GM19467 (cell line): ENCODE measurements around the gene HIKESHI.
"Not testable (repeated sequence)": the region's sequence is repeated elsewhere in the genome, so short reads cannot be mapped to it uniquely, and the experiment has no call there.

Experiments used
- ATAC-seq: cut with Tn5 transposase; IDR thresholded peaks from one replicate; pipeline ENCODE4 v1.9.1; 2021; ENCODE audit warnings: mild to moderate bottlenecking, moderate library complexity; ENCODE audit not compliant: unreplicated experiment

The HIKESHI gene

DNA sequence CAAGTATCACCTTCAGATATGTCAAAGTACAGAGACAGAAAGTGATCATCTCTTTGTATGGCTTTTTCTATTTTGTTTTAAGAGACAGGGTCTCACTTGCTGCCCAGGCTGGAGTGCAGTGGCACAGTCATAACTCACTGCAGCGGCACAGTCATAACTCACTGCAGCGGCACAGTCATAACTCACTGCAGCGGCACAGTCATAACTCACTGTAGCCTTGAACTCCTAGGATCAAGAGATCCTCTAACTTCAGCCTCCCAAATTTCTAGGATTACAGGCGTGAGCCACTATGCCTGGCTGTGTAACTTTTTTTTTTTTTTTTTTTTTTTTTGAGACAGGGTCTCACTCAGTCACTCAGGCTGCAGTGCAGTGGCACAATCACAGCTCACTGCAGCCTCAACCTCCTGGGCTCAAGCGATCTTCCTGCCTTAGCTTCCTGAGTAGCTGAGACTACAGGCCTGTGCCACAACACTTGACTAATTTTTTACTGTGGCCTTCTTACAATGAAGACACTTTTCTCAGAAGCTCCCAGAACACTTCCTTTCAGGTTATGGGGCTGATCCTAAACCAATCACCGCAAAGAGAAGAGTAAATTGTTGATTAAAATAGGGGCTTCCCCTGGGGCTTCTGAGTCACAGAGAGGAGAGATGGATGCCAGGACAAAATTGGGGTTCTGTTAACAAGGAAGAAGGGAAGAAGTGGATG, 9.0 kb upstream of the HIKESHI start:
- ATAC-seq, result peak; percentile 50

DNA sequence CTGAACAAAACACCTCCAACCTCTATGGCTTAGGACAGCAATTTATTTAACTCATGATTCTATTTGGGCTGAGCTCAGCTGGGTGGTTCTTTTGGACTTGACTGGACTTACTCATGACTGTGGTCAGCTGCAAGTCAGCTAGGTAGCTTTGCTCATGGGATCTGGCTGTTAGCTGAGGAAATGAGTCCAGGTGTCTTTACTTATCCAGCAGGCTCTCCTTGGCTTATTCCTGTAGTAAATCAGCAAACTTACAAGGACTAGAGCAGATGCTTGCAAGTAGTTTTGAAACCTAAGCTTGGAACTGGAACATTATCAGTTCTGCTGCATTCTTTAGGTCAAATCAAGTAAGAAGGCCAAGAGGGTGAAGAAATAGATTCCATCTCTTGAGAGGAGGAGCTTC, 8.0 kb upstream of the HIKESHI start:
- ATAC-seq, result no peak

DNA sequence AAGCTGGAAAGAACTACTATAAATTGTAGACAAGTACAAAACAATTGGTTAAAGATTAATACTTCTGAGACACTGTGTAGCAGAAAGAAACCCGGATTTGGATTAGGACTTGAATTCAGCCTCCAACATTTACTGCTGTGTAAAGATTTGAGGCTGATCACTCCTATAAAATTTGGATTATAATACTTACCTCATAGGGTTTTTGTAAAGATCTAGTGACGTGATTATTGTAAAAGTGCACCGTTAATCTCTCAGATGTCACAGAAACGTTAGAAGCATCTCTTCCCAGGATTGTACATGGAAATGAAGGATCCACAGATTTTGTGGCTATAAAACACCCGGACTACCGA, 323 bp upstream of the HIKESHI start:
- ATAC-seq, result no peak

DNA sequence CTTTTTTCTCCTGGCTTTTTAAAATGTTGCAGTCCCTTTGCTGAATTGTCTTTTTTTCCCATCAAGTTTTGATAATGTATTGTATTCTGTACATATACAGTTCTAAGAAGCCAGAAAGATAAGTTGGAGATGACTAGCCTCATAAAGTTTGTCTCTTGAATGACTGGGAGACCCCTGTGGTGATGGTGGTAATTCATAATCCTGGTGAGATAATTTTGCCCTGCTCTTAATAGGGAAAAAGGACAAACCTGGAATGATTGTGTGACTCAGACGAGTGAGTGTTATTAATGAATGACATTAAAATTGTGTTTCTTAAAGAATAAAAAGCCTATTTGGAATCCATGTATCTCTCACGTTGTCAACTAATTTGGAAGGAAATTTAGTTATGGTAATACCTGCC, 1.2 kb downstream of the HIKESHI start:
- ATAC-seq, result no peak

DNA sequence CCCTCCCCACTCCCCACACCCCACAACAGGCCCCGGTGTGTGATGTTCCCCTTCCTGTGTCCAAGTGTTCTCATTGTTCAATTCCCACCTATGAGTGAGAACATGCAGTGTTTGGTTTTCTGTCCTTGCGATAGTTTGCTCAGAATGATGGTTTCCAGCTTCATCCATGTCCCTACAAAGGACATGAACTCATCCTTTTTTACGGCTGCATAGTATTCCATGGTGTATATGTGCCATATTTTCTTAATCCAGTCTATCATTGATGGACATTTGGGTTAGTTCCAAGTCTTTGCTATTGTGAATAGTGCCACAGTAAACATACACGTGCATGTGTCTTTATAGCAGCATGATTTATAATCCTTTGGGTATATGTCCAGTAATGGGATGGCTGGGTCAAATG, 6.7 kb downstream of the HIKESHI start:
- ATAC-seq, result not testable (repeated sequence)

DNA sequence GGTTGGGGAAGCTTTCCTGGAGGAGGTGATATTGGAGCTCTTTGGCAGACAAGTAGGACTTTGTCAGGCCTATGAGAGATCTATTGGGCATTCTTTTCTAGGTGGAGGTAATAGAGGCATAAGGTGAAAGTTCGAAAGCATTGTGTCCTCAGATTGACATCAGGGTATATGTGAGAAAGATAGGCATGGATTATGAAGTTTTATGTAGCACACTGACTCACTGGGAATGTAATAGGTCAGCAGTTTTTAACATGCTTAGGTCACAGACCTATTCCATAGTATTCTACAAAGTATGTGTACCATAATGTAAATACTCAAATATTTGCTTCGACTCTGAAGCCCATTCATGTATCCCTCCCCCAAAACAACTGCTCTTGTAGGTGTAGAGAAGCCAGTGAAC, 11.8 kb downstream of the HIKESHI start:
- ATAC-seq, result no peak

DNA sequence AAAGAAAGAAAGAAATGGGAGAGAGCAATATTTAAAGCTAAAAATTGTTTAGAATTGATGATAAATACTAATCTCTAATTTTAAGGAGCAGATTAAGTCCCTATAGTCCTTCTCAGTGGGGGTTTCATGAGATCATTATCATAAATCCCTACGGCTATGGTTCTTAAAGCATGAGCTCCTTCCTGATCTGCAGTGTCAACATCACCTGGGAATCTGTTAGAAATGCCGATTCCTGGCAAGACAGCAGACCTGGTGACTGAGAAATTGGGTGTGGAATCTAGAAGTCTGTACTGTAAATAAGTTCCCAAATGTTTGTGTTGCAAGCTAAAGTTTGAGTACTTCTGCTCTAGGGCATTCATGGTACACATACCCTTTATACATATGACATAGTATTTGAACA, 12.6 kb downstream of the HIKESHI start:
- ATAC-seq, result no peak

DNA sequence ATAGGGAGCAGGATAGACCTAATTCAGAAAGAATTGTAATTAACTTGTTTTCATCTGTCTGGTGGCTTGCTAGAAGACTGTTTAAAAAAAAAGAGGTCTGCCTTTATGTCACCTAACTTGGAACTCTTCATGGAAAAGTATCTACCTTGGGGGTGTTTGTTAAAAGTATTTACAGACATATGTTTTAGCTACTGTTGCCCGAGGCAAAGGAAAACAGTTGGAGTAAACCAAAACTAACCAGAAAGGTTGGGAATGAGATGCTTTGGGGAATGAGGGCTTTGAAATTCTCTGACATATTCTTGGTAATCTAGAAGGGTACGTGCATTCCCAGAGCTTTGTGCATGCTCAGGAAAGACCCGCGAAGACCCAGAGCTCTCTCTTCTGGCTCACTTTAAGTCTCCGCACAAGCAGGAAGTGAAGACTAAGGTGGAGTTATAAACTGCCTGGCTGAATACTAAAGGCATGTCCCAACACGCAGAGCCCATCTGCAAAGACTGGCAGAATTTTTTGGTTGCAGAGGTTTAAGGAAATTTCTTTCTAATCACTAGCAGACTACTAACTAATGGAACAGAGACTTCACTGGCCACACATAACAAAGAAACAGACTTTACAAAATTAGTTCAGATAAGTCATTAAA, 33.2 kb downstream of the HIKESHI start:
- ATAC-seq, result no peak

DNA sequence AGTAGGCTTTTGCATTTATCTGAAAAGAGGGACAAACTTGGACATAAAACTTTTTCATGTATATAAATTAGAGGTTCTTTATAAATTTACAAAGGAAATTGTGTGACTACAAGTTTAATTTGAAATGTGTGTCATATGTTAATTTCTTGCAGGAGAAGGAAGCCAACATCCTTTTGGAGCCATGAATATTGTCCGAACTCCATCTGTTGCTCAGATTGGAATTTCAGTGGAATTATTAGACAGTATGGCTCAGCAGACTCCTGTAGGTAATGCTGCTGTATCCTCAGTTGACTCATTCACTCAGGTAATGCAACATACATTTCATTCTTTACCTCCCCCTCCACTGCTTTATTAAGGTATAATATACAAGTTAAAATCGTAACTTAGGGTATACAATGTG, 35.2 kb downstream of the HIKESHI start:
- no peak for ATAC-seq

DNA sequence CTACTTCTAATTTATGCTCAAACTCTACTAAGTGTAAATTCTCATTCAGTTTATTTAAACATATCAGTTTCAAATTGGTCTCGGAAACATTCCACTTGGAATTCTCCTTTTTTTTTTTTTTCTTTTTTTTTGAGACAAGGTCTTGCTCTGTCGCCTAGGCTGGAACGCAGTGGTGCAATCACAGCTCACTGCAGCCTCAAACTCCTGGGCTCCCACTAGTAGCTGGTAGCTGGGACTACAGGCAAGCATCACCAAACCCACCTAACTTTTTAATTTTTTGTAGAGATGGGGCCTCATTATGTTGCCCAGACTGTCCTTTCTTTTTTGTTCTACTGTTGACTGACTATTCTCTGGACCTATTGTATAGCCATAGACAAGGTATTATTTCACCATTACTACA, 39.3 kb downstream of the HIKESHI start:
- ATAC-seq, result no peak

DNA sequence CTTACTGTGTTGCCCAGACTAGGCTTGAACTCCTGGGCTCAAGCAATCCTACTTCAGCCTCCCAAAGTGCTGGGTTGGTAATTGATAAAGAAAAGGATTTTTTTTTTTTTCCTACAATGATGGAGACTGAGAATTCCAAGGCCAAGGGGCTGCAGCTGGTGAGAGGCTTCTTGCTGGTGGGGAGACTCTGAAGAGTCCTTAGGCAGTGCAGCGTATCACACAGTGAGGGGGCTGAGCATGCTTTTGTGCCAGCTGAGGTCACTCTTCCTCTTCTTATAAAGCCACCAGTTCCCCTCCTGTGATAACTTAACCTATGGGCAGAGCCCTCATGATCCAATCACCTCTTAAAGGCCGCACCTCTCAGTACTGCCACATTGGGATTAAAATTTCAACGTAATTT, 44.5 kb downstream of the HIKESHI start:
- ATAC-seq, result no peak

DNA sequence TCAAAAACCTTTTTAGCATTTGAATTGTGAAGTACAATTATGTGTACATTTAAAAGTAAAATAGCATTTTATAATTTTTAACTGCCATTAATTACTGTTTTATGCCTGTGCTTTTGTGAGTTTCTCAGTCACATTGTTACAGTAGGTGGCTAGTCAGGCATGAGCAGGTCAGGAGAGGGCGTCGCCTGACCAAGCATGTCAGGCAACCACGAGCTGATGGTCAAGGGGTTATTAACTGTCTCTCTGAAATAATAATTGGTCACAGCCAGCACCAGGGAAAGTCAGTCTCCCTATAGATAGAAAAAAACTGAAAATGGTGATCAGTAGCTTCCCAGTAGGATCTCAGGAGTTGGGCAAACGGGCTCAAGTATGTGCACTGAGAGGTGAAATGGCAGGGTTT, 53.2 kb downstream of the HIKESHI start:
- ATAC-seq, result no peak

DNA sequence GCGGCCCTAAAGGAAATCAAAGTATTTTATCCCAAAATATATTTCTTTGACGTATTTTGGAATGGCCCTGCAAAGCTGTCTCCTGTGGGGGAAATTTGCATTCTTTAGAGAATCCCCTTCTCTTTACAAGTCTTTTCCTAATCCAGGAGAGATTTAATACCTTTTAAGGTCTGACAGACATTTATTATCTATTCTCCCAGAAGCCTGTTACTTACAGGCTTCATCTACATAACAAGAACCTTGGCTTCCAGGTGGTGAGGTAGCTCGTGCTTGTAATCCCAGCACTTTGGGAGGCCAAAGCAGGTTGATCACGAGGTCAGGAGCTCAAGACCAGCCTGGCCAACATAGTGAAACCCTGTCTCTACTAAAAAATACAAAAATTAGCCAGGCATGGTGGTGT, 55.4 kb downstream of the HIKESHI start:
- not testable (repeated sequence) for ATAC-seq

DNA sequence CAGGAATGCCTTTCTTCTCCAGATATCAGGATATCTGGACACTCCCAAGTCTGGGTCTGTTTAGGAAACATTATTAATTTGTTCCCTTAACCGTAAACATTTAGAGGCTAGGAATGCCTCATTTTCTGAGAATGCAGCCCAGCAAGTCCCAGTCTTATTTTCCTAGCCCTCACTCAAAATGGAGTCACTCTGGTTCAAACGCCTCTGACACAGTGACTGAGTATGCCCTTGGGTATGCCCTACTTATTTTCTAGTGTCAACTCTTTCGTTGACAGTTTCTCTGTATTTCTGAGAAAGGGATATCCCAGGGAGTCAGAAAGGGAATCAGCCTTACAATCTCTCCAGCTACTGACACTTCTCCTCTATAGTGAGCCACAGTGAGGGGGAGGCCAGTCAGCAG, 56.7 kb downstream of the HIKESHI start:
- no peak for ATAC-seq

DNA sequence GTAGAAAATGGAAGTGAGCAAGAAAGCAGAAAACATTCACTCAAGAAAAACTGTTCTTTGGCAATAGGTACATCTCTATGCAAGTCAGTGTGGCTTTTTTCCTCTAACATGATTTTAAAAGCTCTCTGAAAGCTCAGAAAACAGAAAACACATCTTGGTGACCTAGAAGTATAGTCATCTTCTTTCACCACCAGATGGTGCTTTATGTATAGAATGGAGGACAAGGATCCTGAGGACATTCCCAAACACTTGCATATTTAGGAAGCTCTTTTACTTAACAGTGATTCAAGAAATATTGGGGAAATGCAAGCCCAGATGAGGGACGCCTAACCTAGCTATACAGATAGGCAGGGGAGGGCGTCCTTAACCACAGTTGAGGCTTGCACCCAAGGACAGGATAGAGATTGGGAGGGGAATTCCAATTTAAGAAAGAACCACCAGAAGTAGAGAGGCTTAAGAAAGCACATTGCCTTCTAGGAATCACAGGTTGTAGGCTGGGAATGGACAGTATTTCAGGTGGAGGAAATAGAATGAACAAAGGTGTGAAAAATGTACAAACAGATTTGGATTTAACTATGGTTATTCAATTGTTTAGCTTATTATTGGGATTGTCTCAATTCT, 58.8 kb downstream of the HIKESHI start:
- ATAC-seq, result no peak

DNA sequence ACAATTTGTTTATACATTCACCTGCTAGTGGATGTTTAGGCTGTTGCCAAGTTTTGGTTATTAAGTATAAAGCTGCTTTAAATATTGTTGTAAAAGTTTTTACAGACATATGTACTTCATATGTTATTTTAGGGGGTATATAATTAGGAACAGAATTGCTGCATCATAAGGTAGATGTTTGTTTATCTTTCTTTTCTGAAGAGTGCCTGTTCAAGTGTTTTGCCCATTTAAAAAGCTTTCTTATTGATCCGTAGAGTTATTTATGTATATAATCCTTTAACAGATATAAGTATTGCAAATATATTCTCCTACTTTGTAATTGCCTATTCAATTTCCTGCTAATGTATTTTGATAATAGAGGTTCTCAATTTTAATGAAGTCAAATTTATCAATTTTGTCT, 61.4 kb downstream of the HIKESHI start:
- no peak for ATAC-seq

DNA sequence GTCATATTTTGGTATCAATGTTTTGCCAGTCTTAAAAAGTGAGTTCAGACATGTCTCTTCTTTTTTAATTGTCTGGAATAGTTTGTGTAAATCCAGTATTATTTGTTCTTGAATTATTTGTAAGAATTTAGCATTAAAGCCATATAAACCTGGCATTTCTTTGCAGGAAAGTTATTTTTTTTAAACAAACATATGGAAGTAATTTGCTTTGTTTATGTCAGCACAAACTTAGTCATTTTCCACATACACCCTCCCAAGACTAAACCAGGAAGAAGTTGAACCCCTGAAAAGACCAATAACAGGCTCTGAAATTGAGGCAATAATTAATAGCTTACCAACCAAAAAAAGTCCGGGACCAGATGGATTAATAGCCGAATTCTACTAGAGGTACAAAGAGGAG, 63.5 kb downstream of the HIKESHI start:
- ATAC-seq, result no peak

DNA sequence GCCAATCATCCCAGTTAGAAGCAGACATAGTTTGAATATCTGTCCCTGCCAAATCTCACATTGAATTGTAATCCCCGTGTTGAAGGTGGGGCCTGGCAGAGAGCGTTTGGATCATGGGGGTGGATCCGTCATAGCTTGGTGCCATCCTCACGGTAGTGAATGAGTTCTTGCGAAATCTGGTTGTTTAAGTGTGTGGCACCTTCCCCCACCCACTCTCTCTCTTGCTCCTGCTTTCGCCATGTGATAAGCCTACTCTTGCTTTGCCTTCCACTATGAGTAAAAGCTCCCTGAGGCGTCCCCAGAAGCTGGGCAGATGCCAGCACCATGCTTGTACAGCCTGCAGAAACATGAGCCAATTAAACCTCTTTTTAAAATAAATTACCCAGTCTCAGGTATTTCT, 67.6 kb downstream of the HIKESHI start:
- no peak for ATAC-seq

DNA sequence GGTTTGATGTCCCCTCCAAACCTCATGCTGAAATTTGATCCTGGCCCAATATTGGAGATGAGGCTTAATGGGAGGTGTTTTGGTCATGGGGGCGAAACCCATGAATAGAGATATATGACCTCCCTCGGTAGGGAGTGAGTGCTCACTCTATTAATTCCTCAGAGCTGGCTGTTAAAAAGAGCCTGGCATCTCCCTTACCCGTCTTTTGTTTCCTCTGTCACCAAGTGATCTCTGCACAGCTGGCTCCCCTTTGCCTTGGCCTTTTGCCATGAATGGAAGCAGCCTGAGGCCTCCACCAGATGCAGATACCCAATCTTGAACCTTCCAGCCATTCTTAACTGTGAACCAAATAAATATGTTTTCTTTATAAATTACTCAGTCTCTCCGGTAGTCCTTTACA, 68.1 kb downstream of the HIKESHI start:
- ATAC-seq, result no peak

DNA sequence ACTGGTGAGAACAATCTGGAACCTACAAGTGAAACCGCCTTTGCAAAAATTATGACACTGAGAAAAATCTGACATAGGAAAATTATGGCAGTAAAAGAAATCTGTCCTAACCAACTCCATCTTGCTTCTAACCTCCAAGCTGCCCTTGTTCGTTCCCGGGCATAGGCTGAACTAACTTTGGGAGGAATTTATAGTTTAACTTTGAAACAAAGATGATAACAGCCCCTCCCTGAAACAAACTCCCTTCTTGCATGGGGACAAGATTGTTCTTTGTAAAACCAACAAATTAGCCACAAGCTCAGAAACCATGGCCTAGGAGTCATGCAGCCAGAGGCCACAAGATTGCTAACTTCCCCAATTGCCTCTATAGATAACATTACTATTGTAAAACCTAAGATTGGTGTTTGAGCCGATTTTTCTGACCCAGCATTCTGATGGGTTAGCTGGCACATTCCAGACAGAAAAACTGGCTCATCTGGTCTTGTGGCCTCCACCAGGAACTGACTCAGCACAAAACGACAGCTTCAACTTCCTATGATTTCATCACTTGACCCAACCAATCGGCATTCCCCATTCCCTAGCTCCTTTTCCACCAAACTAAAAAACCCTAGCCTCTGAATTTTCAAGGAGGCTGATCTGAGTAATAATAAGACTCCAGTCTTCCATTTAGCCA, 69.0 kb downstream of the HIKESHI start:
- ATAC-seq, result no peak

DNA sequence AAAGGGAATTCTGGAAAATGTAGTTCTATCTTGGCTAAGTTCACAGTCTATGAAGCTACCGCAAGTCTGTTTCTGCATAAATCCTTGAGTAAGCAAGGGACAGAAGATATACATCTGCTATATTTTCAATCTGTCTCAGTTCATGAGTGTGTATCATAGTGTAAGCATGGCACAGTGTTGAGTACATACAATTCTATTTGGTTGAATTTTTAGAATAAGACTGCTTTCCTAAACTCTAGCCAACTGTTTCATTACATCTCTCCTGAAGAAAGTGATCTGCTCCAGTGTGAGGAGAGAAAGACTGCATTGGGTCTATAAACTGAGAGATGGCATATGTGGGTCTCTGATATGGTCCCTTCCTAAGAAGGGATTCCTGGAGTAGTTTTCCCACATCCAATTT, 70.0 kb downstream of the HIKESHI start:
- no peak for ATAC-seq

DNA sequence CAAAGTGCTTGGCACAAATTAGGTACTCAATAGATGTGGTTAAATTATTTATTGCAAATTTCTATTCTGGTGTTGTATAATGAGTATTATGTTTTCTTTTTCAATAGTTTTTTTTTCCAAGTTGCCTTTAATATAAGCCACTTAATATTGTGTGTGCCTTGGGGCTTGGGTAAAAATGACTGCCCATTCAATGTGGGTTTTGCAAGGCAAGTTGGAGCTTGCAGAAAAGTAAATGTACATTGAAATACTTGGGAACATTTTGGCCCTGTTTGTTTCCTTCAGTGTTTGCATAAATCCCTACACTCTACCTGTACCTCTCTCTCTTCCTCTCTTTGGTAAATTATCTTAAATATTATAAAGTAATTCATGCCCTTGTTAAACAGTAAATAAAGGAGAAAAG, 70.5 kb downstream of the HIKESHI start:
- no peak for ATAC-seq
